H9 (cell line): ENCODE measurements around the gene CRNKL1. TPM values are rescaled to one million over a fixed set of nuclear protein-coding genes. Genes with fewer than 3 reads are reported as not detected.
A peak's percentile ranks its signal among the peaks of the same experiment; 100 is the strongest.

Source experiments
- DNase-seq: peaks from one replicate; pipeline ENCODE4 v3.0.0-alpha.2; 2017
- H2AFZ ChIP-seq: one replicate; pipeline ENCODE4 v1.6.1; 2013; ENCODE audit warnings: mild to moderate bottlenecking, low read length, control low read depth, moderate library complexity
- H2AK5ac ChIP-seq: 2 replicates; pipeline ENCODE4 v1.6.1; 2013; ENCODE audit warnings: low read length, control low read depth, mixed read lengths; ENCODE audit not compliant: insufficient read length
- H2BK120ac ChIP-seq: one replicate; pipeline ENCODE4 v1.6.1; 2013; ENCODE audit warnings: low read depth, mild to moderate bottlenecking, low read length, control low read depth, inconsistent platforms; ENCODE audit not compliant: poor library complexity, severe bottlenecking
- H2BK12ac ChIP-seq: 2 replicates; pipeline ENCODE4 v1.6.1; 2013; ENCODE audit warnings: low read length, control low read depth, mixed read lengths, low read depth; ENCODE audit not compliant: insufficient read length
- H2BK15ac ChIP-seq: 2 replicates; pipeline ENCODE4 v1.6.1; 2013; ENCODE audit warnings: low read depth, low read length, control low read depth
- H2BK20ac ChIP-seq: one replicate; pipeline ENCODE4 v1.6.1; 2013; ENCODE audit warnings: low read depth, mild to moderate bottlenecking, low read length, control low read depth, inconsistent platforms; ENCODE audit not compliant: poor library complexity, severe bottlenecking
- H2BK5ac ChIP-seq: 2 replicates; pipeline ENCODE4 v1.6.1; 2013; ENCODE audit warnings: low read length, control low read depth, mixed read lengths; ENCODE audit not compliant: insufficient read length
- H3K14ac ChIP-seq: 2 replicates; pipeline ENCODE4 v1.6.1; 2013; ENCODE audit warnings: low read length, control low read depth; ENCODE audit not compliant: insufficient read depth
- H3K18ac ChIP-seq: 2 replicates; pipeline ENCODE4 v1.6.1; 2013; ENCODE audit warnings: low read depth, mild to moderate bottlenecking, mixed read lengths, low read length, control low read depth; ENCODE audit not compliant: insufficient read length
- H3K23ac ChIP-seq: 2 replicates; pipeline ENCODE4 v1.6.1; 2013; ENCODE audit warnings: low read length, control low read depth, mixed read lengths, low read depth; ENCODE audit not compliant: insufficient read length
- H3K23me2 ChIP-seq: 2 replicates; pipeline ENCODE4 v1.6.1; 2013; ENCODE audit warnings: low read depth, mild to moderate bottlenecking, mixed read lengths, low read length, control low read depth; ENCODE audit not compliant: insufficient read length, poor library complexity, severe bottlenecking
- H3K27ac ChIP-seq: 2 replicates; pipeline ENCODE4 v1.5.1; 2013; ENCODE audit warnings: low read length, control low read depth, mixed read lengths, low read depth; ENCODE audit not compliant: insufficient read length
- H3K27me3 ChIP-seq: 2 replicates; pipeline ENCODE4 v1.6.1; 2013; ENCODE audit warnings: low read length, control low read depth, inconsistent platforms; ENCODE audit not compliant: insufficient read depth
- H3K4ac ChIP-seq: 2 replicates; pipeline ENCODE4 v1.6.1; 2013; ENCODE audit warnings: low read depth, mild to moderate bottlenecking, control low read depth, inconsistent platforms, low read length, moderate library complexity
- H3K4me1 ChIP-seq: 2 replicates; pipeline ENCODE4 v1.6.1; 2013; ENCODE audit warnings: low read length, control low read depth, inconsistent platforms; ENCODE audit not compliant: insufficient read depth
- H3K4me2 ChIP-seq: 2 replicates; pipeline ENCODE4 v1.6.1; 2013; ENCODE audit warnings: low read length, control low read depth, mixed read lengths; ENCODE audit not compliant: insufficient read length, insufficient read depth
- H3K56ac ChIP-seq: 2 replicates; pipeline ENCODE4 v1.6.1; 2013; ENCODE audit warnings: low read depth, mild to moderate bottlenecking, mixed read lengths, low read length, control low read depth; ENCODE audit not compliant: insufficient read length
- H3K79me1 ChIP-seq: 2 replicates; pipeline ENCODE4 v1.6.1; 2013; ENCODE audit warnings: low read depth, mild to moderate bottlenecking, moderate library complexity, low read length, control low read depth, inconsistent platforms; ENCODE audit not compliant: insufficient read depth, poor library complexity, severe bottlenecking
- H3K79me2 ChIP-seq: 2 replicates; pipeline ENCODE4 v1.6.1; 2013; ENCODE audit warnings: low read length, control low read depth, inconsistent platforms; ENCODE audit not compliant: insufficient read depth
- H3K9ac ChIP-seq: 2 replicates; pipeline ENCODE4 v1.6.1; 2013; ENCODE audit warnings: low read length, control low read depth, mixed read lengths; ENCODE audit not compliant: insufficient read length; ENCODE audit errors: extremely low read depth
- H3K9me3 ChIP-seq: one replicate; pipeline ENCODE4 v1.6.1; 2013; ENCODE audit warnings: low read depth, low read length, inconsistent platforms; ENCODE audit not compliant: control insufficient read depth
- H3T11ph ChIP-seq: one replicate; pipeline ENCODE4 v1.6.1; 2013; ENCODE audit warnings: mild to moderate bottlenecking, low read length, control low read depth, inconsistent platforms
- H4K20me1 ChIP-seq: one replicate; pipeline ENCODE4 v1.6.1; 2013; ENCODE audit not compliant: control insufficient read depth, insufficient read length, insufficient read depth
- H4K5ac ChIP-seq: 2 replicates; pipeline ENCODE4 v1.6.1; 2013; ENCODE audit warnings: low read depth, mild to moderate bottlenecking, mixed read lengths, low read length, control low read depth; ENCODE audit not compliant: insufficient read length
- H4K8ac ChIP-seq: replicated peaks from 2 replicates; pipeline ENCODE4 v1.6.1; 2013; ENCODE audit warnings: low read length, control low read depth, mixed read lengths, low read depth; ENCODE audit not compliant: insufficient read length
- H4K91ac ChIP-seq: 2 replicates; pipeline ENCODE4 v1.6.1; 2013; ENCODE audit warnings: low read depth, mild to moderate bottlenecking, moderate library complexity, mixed read lengths, low read length, control low read depth; ENCODE audit not compliant: insufficient read length
- H3K27ac Mint-ChIP-seq, 3 experiments: 2 replicates in 2 of 3; 3 replicates in 1 of 3; pipeline ENCODE4 v1.8.0; 2020 to 2021; ENCODE audit warnings: mixed read lengths in 3 of 3, mild to moderate bottlenecking in 1 of 3, moderate library complexity in 1 of 3
- H3K27me3 Mint-ChIP-seq: 2 replicates; pipeline ENCODE4 v1.8.0; 2021; ENCODE audit warnings: low read depth, mild to moderate bottlenecking, moderate library complexity, mixed read lengths
- H3K36me3 Mint-ChIP-seq, 3 experiments: 2 replicates in 2 of 3; 3 replicates in 1 of 3; pipeline ENCODE4 v1.8.0; 2020 to 2021; ENCODE audit warnings: low read depth in 3 of 3, mixed read lengths in 3 of 3; ENCODE audit not compliant: insufficient read depth in 1 of 3
- H3K4me1 Mint-ChIP-seq, 2 experiments: 2 replicates each; pipeline ENCODE4 v1.8.0; 2020; ENCODE audit warnings: mixed read lengths in 2 of 2
- H3K4me3 Mint-ChIP-seq, 2 experiments: 2 replicates in 1 of 2; 3 replicates in 1 of 2; pipeline ENCODE4 v1.8.0; 2020 to 2021; ENCODE audit warnings: mild to moderate bottlenecking in 2 of 2, mixed read lengths in 2 of 2, moderate library complexity in 1 of 2
- H3K9me3 Mint-ChIP-seq, 2 experiments: 2 replicates in 1 of 2; 3 replicates in 1 of 2; pipeline ENCODE4 v1.8.0; 2020; ENCODE audit warnings: mild to moderate bottlenecking in 2 of 2, mixed read lengths in 2 of 2, moderate library complexity in 1 of 2
- WGBS: extraction: QIAGEN DNeasy Blood & Tissue Kit; methylation state at CpG from one replicate; pipeline ENCODE4 v1.1.7; 2013; ENCODE audit warnings: missing lambda C conversion rate, low lambda C conversion rate, mixed read lengths; ENCODE audit not compliant: insufficient read length; ENCODE audit errors: extremely low coverage; 5-methylcytosine and 5-hydroxymethylcytosine counted together
- total RNA-seq: library from RNA; stranded (reverse); gene quantifications from 2 replicates; pipeline ENCODE4 v1.2.1, GENCODE V29; 2021
- TF ChIP-seq, protein P1 (sequence below): fragments of 200-600 bp; sonication (generic); conservative IDR thresholded peaks from 3 replicates; pipeline ENCODE4 v1.8.0; 2021; ENCODE audit warnings: antibody characterized with exemption, mild to moderate bottlenecking

CRNKL1 gene
- total RNA-seq, 1 experiment from 2014 or later = 30.2 TPM

DNA sequence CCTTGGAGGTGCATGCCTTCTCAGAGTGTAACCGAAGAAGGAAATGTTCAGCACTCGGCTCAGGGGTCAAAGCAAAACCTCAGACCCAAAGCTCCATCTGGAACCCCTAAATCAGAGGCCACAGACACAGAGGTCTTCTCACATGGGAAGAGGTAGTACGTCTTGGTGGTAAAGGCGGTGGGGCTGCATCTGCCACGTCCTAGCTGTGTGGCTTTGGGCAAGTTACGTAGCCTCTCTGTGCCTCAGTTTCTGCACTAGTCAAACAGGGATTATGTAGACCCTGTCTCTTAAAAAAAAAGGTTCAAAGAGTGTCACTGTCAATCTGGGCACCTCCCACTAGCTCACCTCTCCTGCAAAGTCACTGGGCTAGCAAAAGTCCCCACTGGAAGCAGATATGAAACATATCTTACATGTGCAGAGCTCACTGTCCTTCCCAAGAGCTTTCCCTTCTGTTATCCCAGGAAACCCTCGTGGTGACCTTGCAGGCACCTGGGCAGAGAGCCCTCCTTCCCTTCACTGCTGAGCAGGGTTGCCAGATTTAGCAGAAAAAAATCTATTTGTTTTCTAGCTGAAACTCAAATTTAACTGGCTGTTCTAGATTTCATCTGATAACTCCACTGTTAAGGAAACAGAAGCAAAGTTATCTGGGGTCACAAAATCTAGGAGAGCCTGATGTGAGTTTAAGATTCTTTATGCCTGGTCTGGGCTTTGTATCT lies 53.1 kb downstream of the CRNKL1 start:
- Histone ChIP-seq H2BK15ac (no peak overlapping the region), H3K27ac (no peak overlapping the region), H2BK120ac (no peak overlapping the region), H3K27me3 (no peaks in the 10 kb centered on the region), H2AK5ac (no peak overlapping the region), H3T11ph (no peak overlapping the region), H4K91ac (no peak overlapping the region), H2BK20ac (no peak overlapping the region), H2BK5ac (no peak overlapping the region), H3K79me2 (no peaks in the 10 kb centered on the region), H3K23me2 (no peaks in the 10 kb centered on the region), H3K9ac (no peak overlapping the region), H3K79me1 (no peaks in the 10 kb centered on the region), H3K14ac (no peak overlapping the region), H3K4ac (no peak overlapping the region), H3K9me3 (no peaks in the 10 kb centered on the region), H4K8ac (no peak overlapping the region), H4K20me1 (peaks cover 4% of the 10 kb centered on the region), H2BK12ac (no peak overlapping the region), H3K4me1 (no peaks in the 10 kb centered on the region; the same call in 1 of the 2 replicates), H4K5ac (no peak overlapping the region), H3K56ac (no peak overlapping the region), H3K18ac (no peak overlapping the region), H3K4me2 (no peak overlapping the region), H2AFZ (no peak overlapping the region), H3K23ac (no peak overlapping the region)
- Mint-ChIP-seq H3K4me3 (peak overlapping the region in 1 of 2 experiments; percentile 54; a peak in 2 of 5 replicates), H3K9me3 (no peaks in the 10 kb centered on the region), H3K4me1 (peaks cover 7 to 13% of the 10 kb centered on the region in 2 experiments), H3K27me3 (peaks cover 2% of the 10 kb centered on the region; the same call in 1 of the 2 replicates), H3K27ac (no peak overlapping the region; a peak in 2 of 7 replicates), H3K36me3 (no peaks in the 10 kb centered on the region)
- TF ChIP-seq, protein P1, sequence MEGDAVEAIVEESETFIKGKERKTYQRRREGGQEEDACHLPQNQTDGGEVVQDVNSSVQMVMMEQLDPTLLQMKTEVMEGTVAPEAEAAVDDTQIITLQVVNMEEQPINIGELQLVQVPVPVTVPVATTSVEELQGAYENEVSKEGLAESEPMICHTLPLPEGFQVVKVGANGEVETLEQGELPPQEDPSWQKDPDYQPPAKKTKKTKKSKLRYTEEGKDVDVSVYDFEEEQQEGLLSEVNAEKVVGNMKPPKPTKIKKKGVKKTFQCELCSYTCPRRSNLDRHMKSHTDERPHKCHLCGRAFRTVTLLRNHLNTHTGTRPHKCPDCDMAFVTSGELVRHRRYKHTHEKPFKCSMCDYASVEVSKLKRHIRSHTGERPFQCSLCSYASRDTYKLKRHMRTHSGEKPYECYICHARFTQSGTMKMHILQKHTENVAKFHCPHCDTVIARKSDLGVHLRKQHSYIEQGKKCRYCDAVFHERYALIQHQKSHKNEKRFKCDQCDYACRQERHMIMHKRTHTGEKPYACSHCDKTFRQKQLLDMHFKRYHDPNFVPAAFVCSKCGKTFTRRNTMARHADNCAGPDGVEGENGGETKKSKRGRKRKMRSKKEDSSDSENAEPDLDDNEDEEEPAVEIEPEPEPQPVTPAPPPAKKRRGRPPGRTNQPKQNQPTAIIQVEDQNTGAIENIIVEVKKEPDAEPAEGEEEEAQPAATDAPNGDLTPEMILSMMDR = no peak
- no CpG with 5 or more reads among the region's 7 CpGs for WGBS
- DNase-seq = no peak
